ENCODE measurements around the gene PKD1.
A peak's percentile ranks its signal among the peaks of the same experiment; 100 is the strongest.

Gene PKD1

GRCh38 chr16:2135770-2136490 lies at the start of gene PKD1:
Gene PKD1 (minus strand): TSS chr16:2135898. CDS start chr16:2135689, 209 bp downstream.
- DNase-seq (ENCODE audit: low read depth in 3 of 3, low spot score in 1 of 3), result peak; percentile 96 to 99 (median 98)

GRCh38 chr16:2184962-2185361 lies 49.3 kb upstream of the PKD1 start:
- DNase-seq (ENCODE audit: low read depth in 3 of 3, low spot score in 1 of 3), result no peak

- no peak for DNase-seq (ENCODE audit: low read depth in 3 of 3, low spot score in 1 of 3)
Observed at GRCh38 chr16:2184346-2184745, 48.6 kb upstream of the PKD1 start.

- no peak for DNase-seq (ENCODE audit: low read depth in 3 of 3, low spot score in 1 of 3)
Observed at GRCh38 chr16:2183671-2184070, 48.0 kb upstream of the PKD1 start.

GRCh38 chr16:2181952-2182351 lies 46.3 kb upstream of the PKD1 start:
- DNase-seq (ENCODE audit: low read depth in 3 of 3, low spot score in 1 of 3), result no peak

- no peak for DNase-seq (ENCODE audit: low read depth in 3 of 3, low spot score in 1 of 3)
Observed at GRCh38 chr16:2180962-2181923, 45.5 kb upstream of the PKD1 start.

GRCh38 chr16:2180461-2180860 lies 44.8 kb upstream of the PKD1 start:
- no peak for DNase-seq (ENCODE audit: low read depth in 3 of 3, low spot score in 1 of 3)

GRCh38 chr16:2179576-2179975 lies 43.9 kb upstream of the PKD1 start:
- DNase-seq (ENCODE audit: low read depth in 3 of 3, low spot score in 1 of 3), result no peak

GRCh38 chr16:2179107-2179501 lies 43.4 kb upstream of the PKD1 start:
- DNase-seq (ENCODE audit: low read depth in 3 of 3, low spot score in 1 of 3), result no peak

GRCh38 chr16:2178321-2179106 lies 42.8 kb upstream of the PKD1 start:
- peak in 1 of 3 donors; percentile 9 for DNase-seq (ENCODE audit: low read depth in 3 of 3, low spot score in 1 of 3)

GRCh38 chr16:2177561-2177960 lies 41.9 kb upstream of the PKD1 start:
- no peak for DNase-seq (ENCODE audit: low read depth in 3 of 3, low spot score in 1 of 3)

GRCh38 chr16:2177101-2177500 lies 41.4 kb upstream of the PKD1 start:
- no peak for DNase-seq (ENCODE audit: low read depth in 3 of 3, low spot score in 1 of 3)

- no peak for DNase-seq (ENCODE audit: low read depth in 3 of 3, low spot score in 1 of 3)
Observed at GRCh38 chr16:2176047-2176446, 40.3 kb upstream of the PKD1 start.

- no peak for DNase-seq (ENCODE audit: low read depth in 3 of 3, low spot score in 1 of 3)
Observed at GRCh38 chr16:2175454-2175853, 39.8 kb upstream of the PKD1 start.

GRCh38 chr16:2174396-2175131 lies 38.9 kb upstream of the PKD1 start:
- no peak for DNase-seq (ENCODE audit: low read depth in 3 of 3, low spot score in 1 of 3)

- no peak for DNase-seq (ENCODE audit: low read depth in 3 of 3, low spot score in 1 of 3)
Observed at GRCh38 chr16:2173916-2174315, 38.2 kb upstream of the PKD1 start.

- no peak for DNase-seq (ENCODE audit: low read depth in 3 of 3, low spot score in 1 of 3)
Observed at GRCh38 chr16:2173366-2173765, 37.7 kb upstream of the PKD1 start.

- DNase-seq (ENCODE audit: low read depth in 3 of 3, low spot score in 1 of 3), result no peak
Observed at GRCh38 chr16:2172688-2173335, 37.1 kb upstream of the PKD1 start.

- DNase-seq (ENCODE audit: low read depth in 3 of 3, low spot score in 1 of 3), result no peak
Observed at GRCh38 chr16:2171601-2172178, 36.0 kb upstream of the PKD1 start.

Data from stimulated activated CD4-positive, alpha-beta T cell treated with anti-CD3 and anti-CD28 coated beads, TNF-alpha, amount 100 ng/mL, for 1 hour (primary cell).